Left ventricle myocardium inferior (tissue), 1 donor: ENCODE data around the gene IL25. TPM values are rescaled to one million over a fixed set of nuclear protein-coding genes. Genes with fewer than 3 reads are reported as not detected.

ENCODE experiments used
- DNase-seq: peaks from one replicate; pipeline ENCODE4 v3.0.0-alpha.2; 2020
- H3K27ac ChIP-seq: fragments of 200-600 bp; replicated peaks from 2 replicates; pipeline ENCODE4 v1.8.0; 2021
- H3K27me3 ChIP-seq: fragments of 200-600 bp; 2 replicates; pipeline ENCODE4 v1.8.0; 2021; ENCODE audit warnings: low read depth
- H3K36me3 ChIP-seq: fragments of 200-600 bp; 2 replicates; pipeline ENCODE4 v1.8.0; 2021
- H3K4me1 ChIP-seq: fragments of 200-600 bp; 2 replicates; pipeline ENCODE4 v1.8.0; 2021
- H3K4me3 ChIP-seq: fragments of 200-600 bp; 2 replicates; pipeline ENCODE4 v1.8.0; 2021; ENCODE audit warnings: mild to moderate bottlenecking, moderate library complexity
- H3K9me3 ChIP-seq: fragments of 200-600 bp; replicated peaks from 2 replicates; pipeline ENCODE4 v1.8.0; 2021
- CTCF ChIP-seq: fragments of 200-600 bp; IDR thresholded peaks from 2 replicates; pipeline ENCODE4 v1.8.0; 2021; ENCODE audit warnings: antibody characterized with exemption, mild to moderate bottlenecking, borderline replicate concordance
- intact Hi-C: fragments of 100-400 bp; cut with micrococcal nuclease; formaldehyde crosslinking; loops from one replicate; pipeline ENCODE4 v1.11.0; 2022
- total RNA-seq: library from RNA; stranded (reverse); fragmentation: NEBNext Ultra II Directional; extraction: Animal tissue kit (Norgen Biotek cat#: 25700); gene quantifications from one replicate; pipeline ENCODE4 v1.2.1, GENCODE V29; 2021
- donor health status: DM: no; HTN: yes; CAD: no; lungs with severe emphysema.

The IL25 gene
- total RNA-seq, 1 donor from 2014 or later = not detected

GRCh38 chr14:23364164-23365035, 8.2 kb upstream of the IL25 start:
- Histone ChIP-seq H3K27ac (peak overlapping the region; percentile 90), H3K9me3 (no peaks in the 10 kb centered on the region), H3K27me3 (peaks cover 27% of the 10 kb centered on the region), H3K4me3 (peak overlapping the region; percentile 72), H3K4me1 (peaks cover 36% of the 10 kb centered on the region), H3K36me3 (no peaks in the 10 kb centered on the region)
- no peak for DNase-seq
- intact Hi-C loops = no loop called here
- TF ChIP-seq CTCF = no peak

DNA sequence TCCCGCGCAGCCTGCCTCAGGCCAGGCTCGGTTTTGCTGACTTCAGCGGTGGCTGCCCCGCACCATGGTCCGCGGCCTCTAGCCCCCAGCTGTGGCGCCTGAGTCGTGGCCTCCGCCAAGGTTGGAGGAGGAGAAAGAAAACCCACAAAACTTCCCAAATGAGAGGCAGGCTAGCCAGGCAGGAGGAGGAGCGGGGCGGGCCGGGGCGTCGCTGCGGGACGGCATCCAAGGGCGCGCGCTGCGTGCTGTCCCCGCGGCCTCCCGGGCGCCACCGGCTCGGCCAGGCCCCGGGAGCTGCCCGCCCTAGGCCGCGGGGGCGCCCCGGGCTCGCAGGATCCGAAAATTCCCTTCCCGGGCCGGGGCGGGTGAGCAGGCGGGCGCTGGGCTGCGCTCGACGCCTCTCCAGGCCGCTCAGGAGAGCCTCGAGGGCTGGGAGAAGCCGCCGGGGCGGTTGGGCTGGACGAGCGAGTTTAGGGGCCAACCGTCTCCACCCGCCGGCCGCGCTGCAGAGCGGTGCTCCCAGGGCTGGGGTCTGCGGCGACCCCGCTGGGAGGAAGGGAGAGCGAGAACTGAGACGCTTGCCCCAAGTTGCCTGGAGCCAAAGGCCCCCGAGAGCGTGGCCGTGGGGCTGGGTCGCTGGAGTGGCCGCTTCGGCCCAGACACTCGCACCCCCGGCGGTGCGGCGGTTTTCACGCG, 7.4 kb upstream of the IL25 start, which contains the start of gene EFS:
TSS of gene EFS (minus strand) at position 137 of the 696 bp plus-strand sequence. CDS start 147 bp downstream, outside the sequence.
- H3K27ac ChIP-seq = peak within 1 kb of the TSS; percentile 90
- no peaks in the 10 kb centered on the region for H3K9me3 ChIP-seq
- DNase-seq = peak; percentile 69
- H3K27me3 ChIP-seq = peaks cover 27% of the 10 kb centered on the region
- peaks cover 36% of the 10 kb centered on the region for H3K4me1 ChIP-seq
- no peak for TF ChIP-seq CTCF
- intact Hi-C loops = no loop called here
- no peaks in the 10 kb centered on the region for H3K36me3 ChIP-seq
- H3K4me3 ChIP-seq = peak within 1 kb of the TSS; percentile 72

DNA sequence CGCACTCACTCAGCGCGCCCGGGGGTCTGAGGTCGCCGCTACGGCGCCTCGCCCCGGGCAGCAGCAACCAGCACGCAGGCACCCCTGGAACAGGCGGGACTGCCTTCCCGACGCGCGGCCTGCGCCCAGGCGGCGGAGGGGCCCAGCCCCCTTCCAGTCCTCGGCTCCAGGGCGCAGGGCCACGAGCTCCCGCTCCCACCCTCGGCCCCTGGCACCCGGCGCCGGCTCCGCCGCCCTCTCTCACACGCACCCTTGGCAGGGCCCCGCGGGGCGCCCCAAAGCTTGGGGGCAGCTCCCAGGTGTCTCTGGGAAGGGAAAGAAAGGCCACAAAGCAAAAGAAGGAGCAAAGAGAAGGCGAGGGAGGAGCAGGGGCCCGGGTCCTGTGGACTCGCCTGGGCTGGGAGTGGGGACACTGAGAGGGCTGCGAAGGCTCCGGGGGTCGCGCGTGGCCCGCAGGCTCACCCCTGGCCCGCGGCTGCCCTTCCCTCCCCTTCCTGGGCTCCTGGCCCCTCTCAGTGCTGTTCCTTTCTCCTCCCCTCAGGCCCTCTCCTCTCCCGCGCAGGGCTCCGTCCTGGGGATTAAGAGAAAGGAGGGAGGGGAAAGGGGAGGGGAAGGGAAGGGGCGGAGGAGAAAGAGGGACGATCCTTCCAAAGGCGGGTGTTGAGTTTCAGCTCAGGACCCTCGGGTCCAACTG, 6.7 kb upstream of the IL25 start:
- peak; percentile 50 for DNase-seq
- no peaks in the 10 kb centered on the region for H3K36me3 ChIP-seq
- peak overlapping the region; percentile 90 for H3K27ac ChIP-seq
- no peaks in the 10 kb centered on the region for H3K9me3 ChIP-seq
- intact Hi-C loops = no loop called here
- H3K4me3 ChIP-seq = peak overlapping the region; percentile 72
- H3K4me1 ChIP-seq = peaks cover 36% of the 10 kb centered on the region
- no peak for TF ChIP-seq CTCF
- H3K27me3 ChIP-seq = peaks cover 27% of the 10 kb centered on the region

DNA sequence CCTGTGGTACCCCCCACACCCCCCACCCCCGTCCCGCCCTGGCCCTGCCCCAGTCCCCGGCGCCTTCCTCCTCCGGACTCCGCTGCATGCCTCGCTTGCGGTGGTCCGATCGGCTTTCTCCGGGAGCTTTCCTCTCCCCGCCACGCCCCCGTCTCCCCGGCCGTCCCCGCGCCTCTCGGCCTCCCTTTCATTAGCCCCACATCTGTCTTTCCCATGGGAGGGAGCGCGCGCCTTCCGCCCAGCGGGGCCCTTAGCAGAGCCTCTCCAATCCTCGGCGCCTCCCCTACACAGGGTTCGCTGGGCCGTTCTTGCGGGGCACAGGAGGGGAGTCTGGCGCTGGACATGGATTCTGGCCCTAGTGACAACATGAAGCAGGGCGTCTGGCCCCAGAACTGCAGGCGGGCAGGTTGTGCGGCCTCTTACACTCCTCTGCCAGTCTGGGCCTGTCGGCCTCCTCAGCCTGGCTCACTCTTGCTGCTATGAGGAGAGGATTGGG, 6.1 kb upstream of the IL25 start:
- H3K4me3 ChIP-seq = peak overlapping the region; percentile 72
- H3K27me3 ChIP-seq = peaks cover 27% of the 10 kb centered on the region
- intact Hi-C loops = no loop called here
- H3K27ac ChIP-seq = peak overlapping the region; percentile 90
- TF ChIP-seq CTCF = no peak
- peak; percentile 79 for DNase-seq
- H3K4me1 ChIP-seq = peaks cover 33% of the 10 kb centered on the region
- no peaks in the 10 kb centered on the region for H3K36me3 ChIP-seq
- no peaks in the 10 kb centered on the region for H3K9me3 ChIP-seq

- no peak overlapping the region for H3K27ac ChIP-seq
- no peak for TF ChIP-seq CTCF
- H3K4me3 ChIP-seq = no peak overlapping the region
- H3K36me3 ChIP-seq = no peaks in the 10 kb centered on the region
- H3K9me3 ChIP-seq = no peaks in the 10 kb centered on the region
- H3K4me1 ChIP-seq = peaks cover 16% of the 10 kb centered on the region
- intact Hi-C loops = no loop called here
- no peak for DNase-seq
- peaks cover 9% of the 10 kb centered on the region for H3K27me3 ChIP-seq
Observed at GRCh38 chr14:23370221-23370620, 2.4 kb upstream of the IL25 start.
